Measurements from ENCODE around the gene BARHL1.
"Not testable (repeated sequence)": the region's sequence is repeated elsewhere in the genome, so short reads cannot be mapped to it uniquely, and the experiment has no call there.

Gene BARHL1

GRCh38 chr9:132556714-132557113 is 25.7 kb upstream of the BARHL1 start:
- Histone ChIP-seq H3K4me3 (ENCODE audit: low read depth, low read length) (no peak overlapping the region), H3K9me3 (ENCODE audit: control insufficient read depth, insufficient read depth, low read depth, low read length) (peaks cover 12% of the 10 kb centered on the region), H3K27ac (ENCODE audit: low read depth, low read length) (no peak overlapping the region), H3K36me3 (ENCODE audit: control insufficient read depth, insufficient read depth, low read length) (no peaks in the 10 kb centered on the region), H3K4me1 (ENCODE audit: control insufficient read depth, insufficient read depth, low read length) (no peaks in the 10 kb centered on the region), H3K9ac (ENCODE audit: low read length) (no peak overlapping the region), H3K27me3 (ENCODE audit: control insufficient read depth, insufficient read depth, low read length) (peaks cover 2% of the 10 kb centered on the region; the same call in 1 of the 2 replicates)

- no peaks in the 10 kb centered on the region for H3K36me3 ChIP-seq (ENCODE audit: control insufficient read depth, insufficient read depth, low read length)
- H3K4me3 ChIP-seq (ENCODE audit: low read depth, low read length): no peak overlapping the region
- no peak overlapping the region for H3K27ac ChIP-seq (ENCODE audit: low read depth, low read length)
- H3K4me1 ChIP-seq (ENCODE audit: control insufficient read depth, insufficient read depth, low read length): no peaks in the 10 kb centered on the region
- H3K27me3 ChIP-seq (ENCODE audit: control insufficient read depth, insufficient read depth, low read length): peaks cover 6% of the 10 kb centered on the region; the same call in 1 of the 2 replicates
- H3K9ac ChIP-seq (ENCODE audit: low read length): no peak overlapping the region
- peaks cover 12% of the 10 kb centered on the region for H3K9me3 ChIP-seq (ENCODE audit: control insufficient read depth, insufficient read depth, low read depth, low read length)
Observed at GRCh38 chr9:132557159-132557558, 25.2 kb upstream of the BARHL1 start.

- Histone ChIP-seq H3K9me3 (ENCODE audit: control insufficient read depth, insufficient read depth, low read depth, low read length) (peaks cover 12% of the 10 kb centered on the region), H3K4me3 (ENCODE audit: low read depth, low read length) (no peak overlapping the region), H3K4me1 (ENCODE audit: control insufficient read depth, insufficient read depth, low read length) (0 out of 2 replicates have a peak, but pooled peaks cover 4% of the 10 kb centered on the region), H3K27ac (ENCODE audit: low read depth, low read length) (no peak overlapping the region), H3K27me3 (ENCODE audit: control insufficient read depth, insufficient read depth, low read length) (peaks cover 6% of the 10 kb centered on the region; the same call in 1 of the 2 replicates), H3K9ac (ENCODE audit: low read length) (no peak overlapping the region), H3K36me3 (ENCODE audit: control insufficient read depth, insufficient read depth, low read length) (no peaks in the 10 kb centered on the region)
Observed at GRCh38 chr9:132559711-132560110, 22.7 kb upstream of the BARHL1 start.

GRCh38 chr9:132560616-132561202 is 21.7 kb upstream of the BARHL1 start:
- H3K27ac ChIP-seq (ENCODE audit: low read depth, low read length): no peak overlapping the region
- H3K4me3 ChIP-seq (ENCODE audit: low read depth, low read length): no peak overlapping the region
- no peaks in the 10 kb centered on the region for H3K36me3 ChIP-seq (ENCODE audit: control insufficient read depth, insufficient read depth, low read length)
- peaks cover 12% of the 10 kb centered on the region for H3K9me3 ChIP-seq (ENCODE audit: control insufficient read depth, insufficient read depth, low read depth, low read length)
- H3K4me1 ChIP-seq (ENCODE audit: control insufficient read depth, insufficient read depth, low read length): 0 out of 2 replicates have a peak, but pooled peaks cover 5% of the 10 kb centered on the region
- H3K9ac ChIP-seq (ENCODE audit: low read length): no peak overlapping the region
- peaks cover 6% of the 10 kb centered on the region; the same call in 1 of the 2 replicates for H3K27me3 ChIP-seq (ENCODE audit: control insufficient read depth, insufficient read depth, low read length)

GRCh38 chr9:132562306-132562573 is 20.2 kb upstream of the BARHL1 start:
- Histone ChIP-seq H3K27me3 (ENCODE audit: control insufficient read depth, insufficient read depth, low read length) (peaks cover 6% of the 10 kb centered on the region; the same call in 1 of the 2 replicates), H3K9ac (ENCODE audit: low read length) (no peak overlapping the region)

GRCh38 chr9:132564526-132564925 is 17.9 kb upstream of the BARHL1 start:
- Histone ChIP-seq H3K4me3 (ENCODE audit: low read depth, low read length) (no peak overlapping the region), H3K27me3 (ENCODE audit: control insufficient read depth, insufficient read depth, low read length) (peaks cover 6% of the 10 kb centered on the region; the same call in 1 of the 2 replicates), H3K27ac (ENCODE audit: low read depth, low read length) (no peak overlapping the region), H3K9me3 (ENCODE audit: control insufficient read depth, insufficient read depth, low read depth, low read length) (peaks cover 8% of the 10 kb centered on the region), H3K4me1 (ENCODE audit: control insufficient read depth, insufficient read depth, low read length) (0 out of 2 replicates have a peak, but pooled peaks cover 5% of the 10 kb centered on the region), H3K9ac (ENCODE audit: low read length) (no peak overlapping the region), H3K36me3 (ENCODE audit: control insufficient read depth, insufficient read depth, low read length) (no peaks in the 10 kb centered on the region)

More at GRCh38 chr9:132562306-132562573, 20.2 kb upstream of the BARHL1 start:
- no peak overlapping the region for H3K27ac ChIP-seq (ENCODE audit: low read depth, low read length)
- no peaks in the 10 kb centered on the region for H3K36me3 ChIP-seq (ENCODE audit: control insufficient read depth, insufficient read depth, low read length)
- H3K9me3 ChIP-seq (ENCODE audit: control insufficient read depth, insufficient read depth, low read depth, low read length): peaks cover 12% of the 10 kb centered on the region
- 0 out of 2 replicates have a peak, but pooled peaks cover 5% of the 10 kb centered on the region for H3K4me1 ChIP-seq (ENCODE audit: control insufficient read depth, insufficient read depth, low read length)
- no peak overlapping the region for H3K4me3 ChIP-seq (ENCODE audit: low read depth, low read length)

- not testable (repeated sequence) for H3K9ac ChIP-seq (ENCODE audit: low read length); H3K27ac ChIP-seq (ENCODE audit: low read depth, low read length); H3K36me3 ChIP-seq (ENCODE audit: control insufficient read depth, insufficient read depth, low read length); H3K27me3 ChIP-seq (ENCODE audit: control insufficient read depth, insufficient read depth, low read length); H3K4me1 ChIP-seq (ENCODE audit: control insufficient read depth, insufficient read depth, low read length); H3K9me3 ChIP-seq (ENCODE audit: control insufficient read depth, insufficient read depth, low read depth, low read length); H3K4me3 ChIP-seq (ENCODE audit: low read depth, low read length)
Observed at GRCh38 chr9:132568787-132569186, 13.6 kb upstream of the BARHL1 start.

- no peak overlapping the region for H3K9ac ChIP-seq (ENCODE audit: low read length)
- peaks cover 20% of the 10 kb centered on the region for H3K27me3 ChIP-seq (ENCODE audit: control insufficient read depth, insufficient read depth, low read length)
- H3K4me1 ChIP-seq (ENCODE audit: control insufficient read depth, insufficient read depth, low read length): peaks cover 2% of the 10 kb centered on the region; the same call in 1 of the 2 replicates
- H3K9me3 ChIP-seq (ENCODE audit: control insufficient read depth, insufficient read depth, low read depth, low read length): no peaks in the 10 kb centered on the region
- no peak overlapping the region for H3K27ac ChIP-seq (ENCODE audit: low read depth, low read length)
- H3K4me3 ChIP-seq (ENCODE audit: low read depth, low read length): no peak overlapping the region
- no peaks in the 10 kb centered on the region for H3K36me3 ChIP-seq (ENCODE audit: control insufficient read depth, insufficient read depth, low read length)
Observed at GRCh38 chr9:132571806-132572600, 10.4 kb upstream of the BARHL1 start.

- H3K27me3 ChIP-seq (ENCODE audit: control insufficient read depth, insufficient read depth, low read length): peaks cover 29% of the 10 kb centered on the region
- H3K9me3 ChIP-seq (ENCODE audit: control insufficient read depth, insufficient read depth, low read depth, low read length): no peaks in the 10 kb centered on the region
- H3K4me3 ChIP-seq (ENCODE audit: low read depth, low read length): no peak overlapping the region
- H3K36me3 ChIP-seq (ENCODE audit: control insufficient read depth, insufficient read depth, low read length): no peaks in the 10 kb centered on the region
- H3K4me1 ChIP-seq (ENCODE audit: control insufficient read depth, insufficient read depth, low read length): peaks cover 2% of the 10 kb centered on the region; the same call in 1 of the 2 replicates
- no peak overlapping the region for H3K9ac ChIP-seq (ENCODE audit: low read length)
- no peak overlapping the region for H3K27ac ChIP-seq (ENCODE audit: low read depth, low read length)
Observed at GRCh38 chr9:132572921-132573320, 9.5 kb upstream of the BARHL1 start.

- Histone ChIP-seq H3K9me3 (ENCODE audit: control insufficient read depth, insufficient read depth, low read depth, low read length) (no peaks in the 10 kb centered on the region), H3K9ac (ENCODE audit: low read length) (no peak overlapping the region), H3K4me1 (ENCODE audit: control insufficient read depth, insufficient read depth, low read length) (peaks cover 5% of the 10 kb centered on the region), H3K36me3 (ENCODE audit: control insufficient read depth, insufficient read depth, low read length) (no peaks in the 10 kb centered on the region), H3K4me3 (ENCODE audit: low read depth, low read length) (no peak overlapping the region), H3K27ac (ENCODE audit: low read depth, low read length) (no peak overlapping the region), H3K27me3 (ENCODE audit: control insufficient read depth, insufficient read depth, low read length) (peaks cover 51% of the 10 kb centered on the region)
Observed at GRCh38 chr9:132575005-132575609, 7.3 kb upstream of the BARHL1 start.

GRCh38 chr9:132575811-132576210 is 6.6 kb upstream of the BARHL1 start:
- H3K36me3 ChIP-seq (ENCODE audit: control insufficient read depth, insufficient read depth, low read length): no peaks in the 10 kb centered on the region
- peaks cover 7% of the 10 kb centered on the region for H3K4me1 ChIP-seq (ENCODE audit: control insufficient read depth, insufficient read depth, low read length)
- no peak overlapping the region for H3K27ac ChIP-seq (ENCODE audit: low read depth, low read length)
- H3K4me3 ChIP-seq (ENCODE audit: low read depth, low read length): no peak overlapping the region
- H3K27me3 ChIP-seq (ENCODE audit: control insufficient read depth, insufficient read depth, low read length): peaks cover 58% of the 10 kb centered on the region
- H3K9me3 ChIP-seq (ENCODE audit: control insufficient read depth, insufficient read depth, low read depth, low read length): no peaks in the 10 kb centered on the region
- H3K9ac ChIP-seq (ENCODE audit: low read length): no peak overlapping the region
